SK-N-MC (cell line): Measurements from ENCODE around the gene DIPK1B.

Experiments used
- EZH2 ChIP-seq: fragments of 200-600 bp; sonication (generic); IDR thresholded peaks from one replicate; pipeline ENCODE4 v1.6.1; 2017; ENCODE audit warnings: antibody characterized with exemption
- FOXP2 ChIP-seq: optimal IDR thresholded peaks from 2 replicates; pipeline ENCODE3; 2011; ENCODE audit warnings: mild to moderate bottlenecking, moderate library complexity; ENCODE audit not compliant: insufficient read depth; ENCODE audit errors: extremely low read length, control extremely low read depth
- POLR2AphosphoS5 ChIP-seq: IDR thresholded peaks from 2 replicates; pipeline ENCODE4 v1.6.1; 2012; ENCODE audit warnings: mild to moderate bottlenecking, low read depth, low read length, borderline replicate concordance

- TF ChIP-seq EZH2 (no peak), POLR2AphosphoS5 (no peak), FOXP2 (no peak)
These were observed 45.4 kb downstream of the DIPK1B start for GRCh38 chr9:136757751-136758140.
